ENCODE data around the gene SNX19. TPM values are rescaled to one million over a fixed set of nuclear protein-coding genes. Genes with fewer than 3 reads are reported as not detected.

The SNX19 gene
- total RNA-seq, 1 donor from 2014 or later: 32.8 TPM

DNA sequence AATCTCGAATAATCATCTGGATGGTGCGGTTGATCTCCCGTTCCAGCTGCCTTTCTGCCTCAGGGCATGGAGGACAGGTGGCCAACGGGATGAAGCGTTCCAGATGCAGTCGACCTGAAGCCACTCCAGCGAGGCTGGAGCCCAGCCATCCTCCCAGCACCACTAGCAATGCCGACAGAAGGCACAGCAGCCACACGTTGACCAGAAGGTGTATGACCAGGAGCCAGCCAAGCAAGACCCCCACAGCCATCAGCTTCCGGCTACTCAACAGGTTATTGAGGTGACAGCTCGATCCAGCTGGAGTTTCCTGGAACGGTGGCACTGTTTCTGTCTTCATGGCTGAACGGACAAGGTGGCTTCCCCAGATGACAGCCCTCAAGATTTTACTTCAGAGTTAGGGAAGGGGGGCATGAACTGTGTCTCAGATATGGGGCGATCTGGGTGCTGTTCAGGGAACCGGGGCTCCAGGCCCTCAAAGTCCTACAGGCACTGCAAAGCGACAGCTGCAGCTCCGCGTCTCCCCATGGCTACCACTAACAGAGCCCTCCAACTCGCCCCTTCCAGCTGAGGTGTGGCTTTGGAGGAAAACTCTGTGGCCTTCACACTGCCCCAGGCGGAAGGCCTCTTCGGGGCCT is 559 bp downstream of the SNX19 start:
- H3K4me3 Mint-ChIP-seq: peak overlapping the region; percentile 87
- Histone ChIP-seq H3K27ac (no peak overlapping the region), H3K4me2 (peak overlapping the region; percentile 96), H3F3A (ENCODE audit: low read depth) (no peaks in the 10 kb centered on the region), H2AFZ (replicated peaks) (peak overlapping the region; percentile 82), H3K4me1 (peaks cover 14% of the 10 kb centered on the region), H3K4me3 (peak overlapping the region; percentile 85), H3K9ac (peak overlapping the region; percentile 92), H3K27me3 (peaks cover 15% of the 10 kb centered on the region), H4K20me1 (ENCODE audit: low read depth) (peaks cover 26% of the 10 kb centered on the region), H3K79me2 (ENCODE audit: low read depth) (peaks cover 29% of the 10 kb centered on the region), H3K36me3 (peaks cover 8% of the 10 kb centered on the region), H3K9me3 (ENCODE audit: low read depth) (no peaks in the 10 kb centered on the region)
- H3K9me3 Mint-ChIP-seq: no peaks in the 10 kb centered on the region
- TF ChIP-seq, protein P1, sequence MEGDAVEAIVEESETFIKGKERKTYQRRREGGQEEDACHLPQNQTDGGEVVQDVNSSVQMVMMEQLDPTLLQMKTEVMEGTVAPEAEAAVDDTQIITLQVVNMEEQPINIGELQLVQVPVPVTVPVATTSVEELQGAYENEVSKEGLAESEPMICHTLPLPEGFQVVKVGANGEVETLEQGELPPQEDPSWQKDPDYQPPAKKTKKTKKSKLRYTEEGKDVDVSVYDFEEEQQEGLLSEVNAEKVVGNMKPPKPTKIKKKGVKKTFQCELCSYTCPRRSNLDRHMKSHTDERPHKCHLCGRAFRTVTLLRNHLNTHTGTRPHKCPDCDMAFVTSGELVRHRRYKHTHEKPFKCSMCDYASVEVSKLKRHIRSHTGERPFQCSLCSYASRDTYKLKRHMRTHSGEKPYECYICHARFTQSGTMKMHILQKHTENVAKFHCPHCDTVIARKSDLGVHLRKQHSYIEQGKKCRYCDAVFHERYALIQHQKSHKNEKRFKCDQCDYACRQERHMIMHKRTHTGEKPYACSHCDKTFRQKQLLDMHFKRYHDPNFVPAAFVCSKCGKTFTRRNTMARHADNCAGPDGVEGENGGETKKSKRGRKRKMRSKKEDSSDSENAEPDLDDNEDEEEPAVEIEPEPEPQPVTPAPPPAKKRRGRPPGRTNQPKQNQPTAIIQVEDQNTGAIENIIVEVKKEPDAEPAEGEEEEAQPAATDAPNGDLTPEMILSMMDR (IDR thresholded peaks at IDR 0.05): no peak
- TF ChIP-seq EZH2phosphoT487 (IDR thresholded peaks at IDR 0.05) (no peak), EZH2 (IDR thresholded peaks at IDR 0.05) (no peak)
- peaks cover 9% of the 10 kb centered on the region for H3K36me3 Mint-ChIP-seq
- H3K27ac Mint-ChIP-seq: no peak overlapping the region
- DNase-seq (ENCODE audit: low spot score): no peak
- H3K4me1 Mint-ChIP-seq: peaks cover 22% of the 10 kb centered on the region
- H3K27me3 Mint-ChIP-seq (ENCODE audit: insufficient read depth, low read depth): no peaks in the 10 kb centered on the region

DNA sequence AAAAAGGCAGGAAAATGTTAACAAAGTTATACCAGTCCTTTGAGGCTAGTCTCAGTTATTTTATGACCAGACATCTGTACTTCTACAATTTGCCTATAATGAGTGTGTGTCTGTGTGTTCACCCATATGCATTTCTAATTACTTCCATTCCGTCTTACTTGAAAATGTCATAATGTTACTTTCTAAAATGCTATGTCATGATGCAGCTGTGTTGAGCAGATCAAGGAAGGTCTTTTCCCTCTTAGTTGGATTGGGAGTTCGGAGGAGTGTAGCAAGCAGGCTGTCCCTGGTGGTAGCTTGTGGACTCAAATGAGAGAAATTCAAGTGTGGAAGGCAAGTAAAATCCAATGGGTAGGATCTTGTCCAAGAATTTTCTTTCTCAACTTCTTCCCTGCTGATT is 3.0 kb downstream of the SNX19 start:
- Histone ChIP-seq H3K4me2 (no peak overlapping the region), H4K20me1 (ENCODE audit: low read depth) (peaks cover 26% of the 10 kb centered on the region), H3K9me3 (ENCODE audit: low read depth) (no peaks in the 10 kb centered on the region), H3K9ac (no peak overlapping the region), H2AFZ (replicated peaks) (no peak overlapping the region), H3F3A (ENCODE audit: low read depth) (no peaks in the 10 kb centered on the region), H3K27ac (no peak overlapping the region), H3K4me1 (peaks cover 9% of the 10 kb centered on the region), H3K79me2 (ENCODE audit: low read depth) (peaks cover 29% of the 10 kb centered on the region), H3K4me3 (no peak overlapping the region), H3K27me3 (peaks cover 15% of the 10 kb centered on the region), H3K36me3 (peaks cover 8% of the 10 kb centered on the region)
- Mint-ChIP-seq H3K4me1 (peaks cover 18% of the 10 kb centered on the region), H3K27ac (no peak overlapping the region), H3K27me3 (ENCODE audit: insufficient read depth, low read depth) (no peaks in the 10 kb centered on the region), H3K36me3 (peaks cover 13% of the 10 kb centered on the region), H3K4me3 (no peak overlapping the region), H3K9me3 (no peaks in the 10 kb centered on the region)
- no peak for DNase-seq (ENCODE audit: low spot score)
- TF ChIP-seq, protein P1 (IDR thresholded peaks at IDR 0.05): no peak
- no peak for TF ChIP-seq EZH2phosphoT487 (IDR thresholded peaks at IDR 0.05)
- no peak for TF ChIP-seq EZH2 (IDR thresholded peaks at IDR 0.05)

DNA sequence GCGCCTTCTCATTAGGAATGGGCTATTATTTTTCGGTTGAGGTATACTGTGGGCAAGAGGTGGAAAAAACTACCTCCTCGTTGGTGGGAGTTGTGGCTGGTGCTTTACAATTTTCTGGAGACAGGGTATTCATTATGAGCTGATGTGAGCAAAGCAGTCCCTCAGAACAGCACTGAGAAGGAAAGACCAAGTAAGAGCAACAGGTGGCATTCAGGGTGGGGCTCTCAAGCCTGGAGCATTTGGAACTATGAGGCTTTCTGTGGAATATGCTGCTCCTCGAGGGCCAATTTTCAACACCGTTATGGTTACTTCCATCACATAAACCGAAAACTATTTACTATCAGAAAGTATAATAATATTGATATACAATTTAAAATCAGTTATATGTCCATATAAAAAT is 3.7 kb downstream of the SNX19 start:
- H3K27ac Mint-ChIP-seq: no peak overlapping the region
- H3K4me3 Mint-ChIP-seq: no peak overlapping the region

More for the DNA sequence above, 3.7 kb downstream of the SNX19 start:
- peaks cover 14% of the 10 kb centered on the region for H3K36me3 Mint-ChIP-seq
- Histone ChIP-seq H3K4me1 (peaks cover 9% of the 10 kb centered on the region), H4K20me1 (ENCODE audit: low read depth) (peaks cover 26% of the 10 kb centered on the region), H3K4me2 (no peak overlapping the region), H3K36me3 (peaks cover 8% of the 10 kb centered on the region), H3F3A (ENCODE audit: low read depth) (no peaks in the 10 kb centered on the region), H3K4me3 (no peak overlapping the region), H2AFZ (replicated peaks) (no peak overlapping the region), H3K9me3 (ENCODE audit: low read depth) (no peaks in the 10 kb centered on the region), H3K27me3 (peaks cover 10% of the 10 kb centered on the region), H3K27ac (no peak overlapping the region), H3K79me2 (ENCODE audit: low read depth) (peaks cover 29% of the 10 kb centered on the region), H3K9ac (no peak overlapping the region)
- DNase-seq (ENCODE audit: low spot score): no peak
- peaks cover 18% of the 10 kb centered on the region for H3K4me1 Mint-ChIP-seq
- no peaks in the 10 kb centered on the region for H3K9me3 Mint-ChIP-seq
- TF ChIP-seq, protein P1 (IDR thresholded peaks at IDR 0.05): no peak
- TF ChIP-seq EZH2phosphoT487 (IDR thresholded peaks at IDR 0.05): no peak
- no peak for TF ChIP-seq EZH2 (IDR thresholded peaks at IDR 0.05)
- H3K27me3 Mint-ChIP-seq (ENCODE audit: insufficient read depth, low read depth): no peaks in the 10 kb centered on the region

Measured in neural progenitor cell (in vitro differentiated cells).